HepG2 (cell line): ENCODE measurements around the gene CDC42EP5. TPM values are rescaled to one million over a fixed set of nuclear protein-coding genes. Genes with fewer than 3 reads are reported as not detected.

Experiments
- ADNP ChIP-seq: sonication (generic); formaldehyde crosslinking; IDR thresholded peaks from 2 replicates; pipeline ENCODE4 v1.4.0; 2020; ENCODE audit warnings: missing genetic modification reagents
- ATF1 ChIP-seq: IDR thresholded peaks from 2 replicates; pipeline ENCODE4 v1.6.1; 2016; ENCODE audit warnings: mild to moderate bottlenecking, control low read depth
- CEBPG ChIP-seq: IDR thresholded peaks from 2 replicates; pipeline ENCODE4 v1.6.1; 2016
- FOXK2 ChIP-seq: fragments of 450-650 bp; IDR thresholded peaks from 2 replicates; pipeline ENCODE4 v1.6.1; 2016
- HCFC1 ChIP-seq: fragments of 150-350 bp; IDR thresholded peaks from 2 replicates; pipeline ENCODE4 v1.6.1; 2014; ENCODE audit warnings: low read depth, low read length
- JARID2 ChIP-seq: sonication (generic); formaldehyde crosslinking; IDR thresholded peaks from 2 replicates; pipeline ENCODE4 v1.8.1; 2023; ENCODE audit warnings: missing genetic modification reagents, inconsistent platforms; ENCODE audit not compliant: insufficient replicate concordance
- KLF15 ChIP-seq: sonication (generic); formaldehyde crosslinking; IDR thresholded peaks from 2 replicates; pipeline ENCODE4 v1.8.1; 2023; ENCODE audit warnings: borderline replicate concordance, mild to moderate bottlenecking, inconsistent platforms, missing genetic modification reagents, mixed read lengths
- MIER3 ChIP-seq: IDR thresholded peaks from 2 replicates; pipeline ENCODE4 v1.6.1; 2016; ENCODE audit warnings: missing compliant biosample characterization, borderline replicate concordance
- NAIF1 ChIP-seq: sonication (generic); formaldehyde crosslinking; IDR thresholded peaks from 2 replicates; pipeline ENCODE4 v1.5.0; 2020; ENCODE audit warnings: mild to moderate bottlenecking, missing genetic modification reagents, borderline replicate concordance
- ZHX2 ChIP-seq, 2 experiments: sonication (generic) in 1 of 2; formaldehyde crosslinking in 1 of 2; IDR thresholded peaks; 2 replicates each; pipeline versions ENCODE4 v1.6.1 to v1.9.0; 2014 to 2022; ENCODE audit warnings: antibody characterized with exemption in 1 of 2, borderline replicate concordance in 1 of 2, inconsistent platforms in 1 of 2, low read depth in 1 of 2, missing genetic modification reagents in 1 of 2
- ZNF563 ChIP-seq: sonication (generic); formaldehyde crosslinking; IDR thresholded peaks from 2 replicates; pipeline ENCODE4 v1.8.0; 2022; ENCODE audit warnings: mild to moderate bottlenecking, moderate library complexity, missing genetic modification reagents
- ZNF589 ChIP-seq: sonication (generic); formaldehyde crosslinking; conservative IDR thresholded peaks from 2 replicates; pipeline ENCODE4 v1.8.0; 2022; ENCODE audit warnings: mild to moderate bottlenecking, moderate library complexity, missing genetic modification reagents
- ZNF672 ChIP-seq: sonication (generic); formaldehyde crosslinking; IDR thresholded peaks from 2 replicates; pipeline ENCODE4 v1.8.1; 2022; ENCODE audit warnings: missing genetic modification reagents
- ZUFSP ChIP-seq: sonication (generic); formaldehyde crosslinking; IDR thresholded peaks from 2 replicates; pipeline ENCODE4 v1.9.0; 2021; ENCODE audit warnings: missing genetic modification reagents, mild to moderate bottlenecking, borderline replicate concordance
- polyA plus RNA-seq, 8 experiments: library from polyadenylated mRNA; depleted of rRNA in 3 of 8; stranded (reverse) in 7 of 8; unstranded in 1 of 8; fragments of >200 nt; fragmentation: Illumina TruSeq in 4 of 8; extraction: Trizol in 4 of 8; gene quantifications; 2 replicates each; pipeline versions ENCODE4 v1.2.1 to v1.2.3, GENCODE V29; 2011 to 2016; ENCODE audit warnings: low read depth in 4 of 8, missing spikeins in 1 of 8, mixed read lengths in 1 of 8; ENCODE audit not compliant: insufficient read depth in 1 of 8
- total RNA-seq, 5 experiments: library from RNA; depleted of rRNA; stranded (reverse); fragments of >200 nt; fragmentation: Illumina TruSeq; extraction: Trizol; gene quantifications; 2 replicates each; pipeline ENCODE4 v1.2.3, GENCODE V29; 2016; ENCODE audit warnings: low read depth in 1 of 5
- TF ChIP-seq, protein P1 (sequence below): sonication (generic); formaldehyde crosslinking; IDR thresholded peaks from 2 replicates; pipeline ENCODE4 v1.8.1; 2023; ENCODE audit warnings: mild to moderate bottlenecking, missing genetic modification reagents
- TF ChIP-seq, protein P2 (sequence below): sonication (generic); formaldehyde crosslinking; conservative IDR thresholded peaks from 2 replicates; pipeline ENCODE4 v1.8.0; 2022; ENCODE audit warnings: low read depth, missing genetic modification reagents

Gene CDC42EP5
- total and polyA plus RNA-seq, 2 of the 13 experiments (the other 11 are each of a cell fraction or from before 2014, with no cell fraction given) = 0.41 to 1.6 TPM

DNA sequence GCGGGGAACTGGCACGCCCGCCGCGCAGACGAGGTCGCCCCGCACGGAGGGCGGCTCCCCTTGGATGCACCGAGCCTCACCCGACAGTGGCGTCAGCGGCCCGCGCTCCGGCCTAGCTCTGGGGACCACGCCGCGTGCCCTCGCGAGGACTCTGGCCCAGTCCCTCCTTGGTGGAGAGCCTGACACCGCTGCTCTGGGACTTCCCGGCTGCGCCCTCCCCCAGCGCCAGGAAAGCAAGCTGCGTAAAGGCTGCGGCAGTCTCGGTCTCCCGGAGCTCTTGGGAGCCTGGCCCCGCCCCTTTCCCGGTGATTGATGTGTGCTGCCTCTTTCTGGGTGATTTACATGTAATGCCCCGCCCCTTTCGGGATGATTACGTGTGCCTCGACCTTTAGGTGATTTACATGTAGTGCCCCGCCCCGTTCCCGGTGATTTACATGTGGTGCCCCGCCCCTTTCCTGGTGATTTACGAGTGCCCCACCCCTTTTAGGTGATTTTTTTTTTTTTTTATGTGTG, 9.5 kb downstream of the CDC42EP5 start, which contains the start of gene LENG9 (continued):
- TF ChIP-seq, protein P1, sequence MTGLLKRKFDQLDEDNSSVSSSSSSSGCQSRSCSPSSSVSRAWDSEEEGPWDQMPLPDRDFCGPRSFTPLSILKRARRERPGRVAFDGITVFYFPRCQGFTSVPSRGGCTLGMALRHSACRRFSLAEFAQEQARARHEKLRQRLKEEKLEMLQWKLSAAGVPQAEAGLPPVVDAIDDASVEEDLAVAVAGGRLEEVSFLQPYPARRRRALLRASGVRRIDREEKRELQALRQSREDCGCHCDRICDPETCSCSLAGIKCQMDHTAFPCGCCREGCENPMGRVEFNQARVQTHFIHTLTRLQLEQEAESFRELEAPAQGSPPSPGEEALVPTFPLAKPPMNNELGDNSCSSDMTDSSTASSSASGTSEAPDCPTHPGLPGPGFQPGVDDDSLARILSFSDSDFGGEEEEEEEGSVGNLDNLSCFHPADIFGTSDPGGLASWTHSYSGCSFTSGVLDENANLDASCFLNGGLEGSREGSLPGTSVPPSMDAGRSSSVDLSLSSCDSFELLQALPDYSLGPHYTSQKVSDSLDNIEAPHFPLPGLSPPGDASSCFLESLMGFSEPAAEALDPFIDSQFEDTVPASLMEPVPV (CRISPR knock-in tag) = 0 out of 2 replicates have a peak, but pooled peaks have one; percentile 18
- TF ChIP-seq JARID2 (CRISPR knock-in tag) = no peak
- no peak for TF ChIP-seq ATF1
- TF ChIP-seq KLF15 = no peak
- no peak for TF ChIP-seq ADNP (CRISPR knock-in tag)
- TF ChIP-seq ZNF672 (CRISPR knock-in tag) = no peak
- no peak for TF ChIP-seq ZNF563 (CRISPR knock-in tag)
- TF ChIP-seq ZHX2 (IDR thresholded peaks at IDR 0.05; ENCODE audit: low read depth) = no peak
- TF ChIP-seq ZHX2 (CRISPR knock-in tag; IDR thresholded peaks at IDR 0.05; ENCODE audit: borderline replicate concordance) = no peak
- TF ChIP-seq HCFC1 = no peak
- TF ChIP-seq MIER3 (CRISPR knock-in tag) = no peak
- TF ChIP-seq CEBPG (CRISPR knock-in tag) = no peak
- TF ChIP-seq, protein P2, sequence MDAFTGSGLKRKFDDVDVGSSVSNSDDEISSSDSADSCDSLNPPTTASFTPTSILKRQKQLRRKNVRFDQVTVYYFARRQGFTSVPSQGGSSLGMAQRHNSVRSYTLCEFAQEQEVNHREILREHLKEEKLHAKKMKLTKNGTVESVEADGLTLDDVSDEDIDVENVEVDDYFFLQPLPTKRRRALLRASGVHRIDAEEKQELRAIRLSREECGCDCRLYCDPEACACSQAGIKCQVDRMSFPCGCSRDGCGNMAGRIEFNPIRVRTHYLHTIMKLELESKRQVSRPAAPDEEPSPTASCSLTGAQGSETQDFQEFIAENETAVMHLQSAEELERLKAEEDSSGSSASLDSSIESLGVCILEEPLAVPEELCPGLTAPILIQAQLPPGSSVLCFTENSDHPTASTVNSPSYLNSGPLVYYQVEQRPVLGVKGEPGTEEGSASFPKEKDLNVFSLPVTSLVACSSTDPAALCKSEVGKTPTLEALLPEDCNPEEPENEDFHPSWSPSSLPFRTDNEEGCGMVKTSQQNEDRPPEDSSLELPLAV = no peak
- no peak for TF ChIP-seq ZUFSP (CRISPR knock-in tag)
- TF ChIP-seq FOXK2 = peak; percentile 61
- TF ChIP-seq ZNF589 = 0 out of 2 replicates have a peak, but pooled peaks have one; percentile 66
- peak; percentile 99 for TF ChIP-seq NAIF1 (CRISPR knock-in tag)
